Measurements from ENCODE around the gene KDM2B. TPM values are rescaled to one million over a fixed set of nuclear protein-coding genes. Genes with fewer than 3 reads are reported as not detected.

KDM2B gene
- polyA plus RNA-seq, 4 donors, result 56.8 to 77.1 (median 71.2) TPM

GRCh38 chr12:121532503-121533393 is 48.1 kb downstream of the KDM2B start:
- DNase-seq (ENCODE audit: low read depth in 4 of 4, low spot score in 3 of 4), result no peak

- DNase-seq (ENCODE audit: low read depth in 4 of 4, low spot score in 3 of 4), result no peak
Measured at GRCh38 chr12:121531356-121531750, 49.5 kb downstream of the KDM2B start.

DNA sequence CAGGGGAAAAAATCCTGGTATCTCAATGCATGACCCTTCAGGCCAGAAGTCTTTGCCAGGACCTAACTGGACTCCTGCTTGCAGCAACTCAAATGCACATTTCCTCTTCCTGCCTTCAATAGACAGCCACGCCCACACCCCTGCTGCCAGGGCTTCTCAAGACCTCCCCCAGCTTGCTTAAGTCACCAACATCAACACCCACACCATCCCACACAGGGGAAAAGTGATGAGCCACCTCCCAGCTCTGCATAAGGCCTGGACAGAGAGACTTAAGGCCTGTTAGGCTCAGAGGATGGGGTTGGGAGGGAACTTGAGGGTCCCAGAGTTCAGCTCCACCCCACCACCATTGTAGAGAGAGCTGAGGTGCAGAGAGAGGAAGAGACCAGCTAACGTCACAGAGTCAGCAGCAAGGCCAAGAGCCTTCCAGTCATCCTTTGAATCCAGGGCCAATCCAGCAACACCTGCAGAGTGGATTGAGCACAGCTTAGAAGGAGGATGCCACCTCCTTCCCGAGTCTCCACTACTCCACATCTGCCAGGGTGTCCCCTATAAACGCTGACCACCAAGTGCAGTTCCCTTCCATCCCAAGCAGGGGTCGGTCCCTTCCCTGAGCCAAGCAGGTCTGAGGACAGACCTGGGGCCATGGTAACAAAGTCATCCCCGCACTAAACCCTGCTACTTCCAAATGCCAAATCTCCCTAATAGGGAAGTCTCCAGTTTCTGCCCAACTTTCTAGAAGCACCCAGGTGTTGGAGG is 50.0 kb downstream of the KDM2B start:
- no peak for DNase-seq (ENCODE audit: low read depth in 4 of 4, low spot score in 3 of 4)

GRCh38 chr12:121529184-121529583 is 51.6 kb downstream of the KDM2B start:
- no peak for DNase-seq (ENCODE audit: low read depth in 4 of 4, low spot score in 3 of 4)

DNA sequence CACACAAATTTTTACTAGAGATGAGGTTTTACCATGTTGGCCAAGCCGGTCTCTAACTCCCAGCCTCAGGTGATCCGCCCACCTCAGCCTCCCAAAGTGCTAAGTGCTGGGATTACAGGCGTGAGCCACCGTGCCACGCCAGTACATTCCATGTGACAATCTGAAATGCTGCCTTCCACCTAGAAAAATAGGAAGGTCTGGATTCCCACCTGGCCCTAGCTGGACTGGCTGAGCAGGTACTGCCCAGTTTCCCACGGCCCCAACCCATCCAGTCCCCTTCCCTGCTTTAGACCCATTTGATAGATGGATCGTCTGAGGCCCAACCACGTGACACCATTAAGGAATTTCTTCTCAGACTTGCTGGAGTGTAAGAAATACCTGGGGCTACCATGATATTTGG is 55.4 kb downstream of the KDM2B start:
- DNase-seq (ENCODE audit: low read depth in 4 of 4, low spot score in 3 of 4), result no peak

DNA sequence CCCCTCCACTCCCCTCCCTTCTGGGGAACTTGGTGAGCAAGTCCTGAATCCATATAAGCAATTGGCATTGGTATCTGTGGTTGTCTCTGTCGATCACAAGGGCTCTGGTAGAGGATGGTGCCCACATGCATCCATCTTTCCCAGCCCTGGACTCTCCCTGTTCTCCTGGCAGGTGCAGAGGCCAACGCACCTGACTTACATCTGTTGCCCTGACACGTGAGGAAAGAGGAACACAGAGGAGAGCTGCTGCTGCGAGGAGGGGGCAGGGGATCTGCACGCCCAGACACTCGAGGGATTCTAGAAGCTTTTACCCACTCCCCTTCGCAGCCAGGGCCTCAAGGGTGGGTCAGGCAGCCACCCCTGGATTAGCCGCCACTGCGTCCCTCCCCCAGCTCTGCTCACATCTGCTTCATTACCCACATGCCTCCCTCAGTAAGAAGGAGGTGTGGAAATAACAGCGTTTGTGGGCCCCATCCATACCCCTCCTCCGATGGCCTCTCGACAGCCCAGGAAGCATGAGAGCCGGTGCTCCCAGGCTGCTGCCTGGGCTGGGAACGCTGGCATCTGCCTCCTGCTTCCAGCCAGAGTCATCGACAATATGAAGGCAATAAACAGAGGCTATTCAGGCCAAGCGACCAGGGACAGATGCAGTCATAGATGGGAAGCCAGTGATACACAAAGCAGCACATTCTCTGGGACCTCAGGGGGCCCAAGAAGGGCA is 56.5 kb downstream of the KDM2B start:
- DNase-seq (ENCODE audit: low read depth in 4 of 4, low spot score in 3 of 4), result no peak

DNA sequence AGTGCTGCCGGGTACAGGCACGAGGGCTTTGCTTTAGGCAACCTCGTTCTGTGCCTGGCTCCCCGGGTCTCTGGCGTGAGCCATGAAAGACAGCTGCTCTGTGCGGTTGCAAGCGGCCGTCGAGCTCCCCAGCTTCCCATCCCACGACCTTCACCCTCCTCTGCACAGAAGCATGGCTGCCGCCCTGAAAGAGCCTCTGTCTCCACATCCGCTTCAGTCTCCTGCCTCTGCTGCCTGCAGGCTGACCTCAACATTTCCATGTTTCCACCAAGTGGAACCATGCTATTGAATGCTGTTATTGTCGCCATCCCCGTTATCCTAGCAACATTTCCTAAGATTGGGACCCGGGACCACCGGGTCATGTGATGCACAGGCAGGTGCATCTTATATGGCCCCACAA is 57.1 kb downstream of the KDM2B start:
- DNase-seq (ENCODE audit: low read depth in 4 of 4, low spot score in 3 of 4), result no peak

DNA sequence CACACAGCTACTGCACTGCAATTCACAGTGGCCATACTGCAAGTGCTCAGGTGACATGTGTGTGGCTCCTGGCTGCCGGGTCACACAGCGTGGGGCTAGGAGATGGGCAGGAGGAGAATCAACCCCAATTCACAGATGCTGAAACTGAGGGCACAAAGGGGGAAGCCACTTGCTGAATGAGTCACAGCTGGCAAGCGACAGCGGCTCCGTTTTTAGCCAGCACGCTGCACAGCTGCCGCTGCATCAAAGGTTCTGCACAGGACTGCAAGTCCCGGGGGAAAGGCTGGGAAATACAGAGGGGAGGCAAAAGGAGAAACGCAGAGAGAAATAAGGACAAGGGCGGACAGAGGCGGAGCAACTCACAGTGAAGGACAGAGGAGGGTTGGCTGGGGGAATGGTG is 57.9 kb downstream of the KDM2B start:
- DNase-seq (ENCODE audit: low read depth in 4 of 4, low spot score in 3 of 4), result no peak

DNA sequence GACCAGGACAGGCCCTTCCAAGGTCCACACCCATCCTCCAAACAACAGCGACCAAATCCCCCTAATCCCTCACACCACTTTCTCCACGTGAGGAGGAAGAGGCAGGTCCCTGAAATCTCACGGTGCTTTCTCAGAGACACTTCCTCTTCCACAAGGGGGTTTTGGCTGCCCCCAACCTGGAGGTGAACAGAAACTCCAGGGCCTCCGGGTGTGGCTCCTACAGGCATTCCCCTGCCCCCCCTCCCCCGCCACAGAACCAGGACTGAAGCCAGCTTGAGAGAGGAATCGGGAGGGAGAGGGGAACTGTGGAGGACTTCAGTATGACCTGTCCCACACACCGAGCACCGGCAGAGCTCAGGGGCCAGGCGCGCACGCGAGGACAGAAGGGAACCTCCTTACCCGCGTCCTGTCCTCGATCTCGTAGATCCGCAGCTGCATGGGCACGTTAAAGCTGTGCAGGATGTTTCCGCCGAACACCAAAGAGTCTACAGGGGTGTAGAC is 60.2 kb downstream of the KDM2B start:
- DNase-seq (ENCODE audit: low read depth in 4 of 4, low spot score in 3 of 4), result no peak

GRCh38 chr12:121520119-121520518 is 60.7 kb downstream of the KDM2B start:
- no peak for DNase-seq (ENCODE audit: low read depth in 4 of 4, low spot score in 3 of 4)

DNA sequence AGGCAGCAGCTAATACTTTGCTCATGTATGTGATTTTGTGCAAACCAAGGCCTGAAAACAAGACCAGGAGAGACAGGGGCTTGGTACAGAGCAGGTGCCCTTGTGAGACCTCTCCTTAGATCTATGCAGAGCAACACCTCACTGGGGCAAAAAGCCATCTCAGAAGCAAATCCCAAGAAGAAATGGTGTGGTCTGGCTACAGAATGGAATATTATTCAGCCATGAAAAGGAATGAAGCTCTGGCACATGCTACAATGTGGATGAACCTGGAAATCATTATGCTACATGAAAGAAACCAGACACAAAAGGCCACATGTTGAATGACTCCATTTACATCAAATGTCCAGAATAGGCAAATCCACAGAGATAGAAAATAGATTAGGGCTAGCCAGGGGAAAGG is 61.6 kb downstream of the KDM2B start:
- DNase-seq (ENCODE audit: low read depth in 4 of 4, low spot score in 3 of 4), result no peak

DNA sequence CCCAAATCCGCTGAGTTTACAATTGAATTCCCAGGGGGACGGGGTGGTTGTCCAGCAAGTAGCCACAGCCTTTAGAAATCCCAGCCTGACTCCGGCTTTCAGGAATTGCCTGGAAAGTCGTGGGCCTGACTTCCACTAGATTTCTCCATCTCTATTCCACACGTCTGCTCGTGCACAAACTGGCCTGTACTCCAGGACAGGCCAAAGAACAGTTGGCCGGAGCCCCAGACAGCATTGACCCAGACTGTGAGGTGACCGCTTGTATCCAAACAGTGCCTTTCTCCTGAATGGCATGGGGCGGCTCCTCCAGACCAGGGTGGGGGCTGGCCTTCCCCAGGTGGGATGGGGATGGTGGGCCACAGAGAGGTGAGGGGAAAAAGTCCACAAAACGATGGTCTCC is 62.2 kb downstream of the KDM2B start:
- no peak for DNase-seq (ENCODE audit: low read depth in 4 of 4, low spot score in 3 of 4)

DNA sequence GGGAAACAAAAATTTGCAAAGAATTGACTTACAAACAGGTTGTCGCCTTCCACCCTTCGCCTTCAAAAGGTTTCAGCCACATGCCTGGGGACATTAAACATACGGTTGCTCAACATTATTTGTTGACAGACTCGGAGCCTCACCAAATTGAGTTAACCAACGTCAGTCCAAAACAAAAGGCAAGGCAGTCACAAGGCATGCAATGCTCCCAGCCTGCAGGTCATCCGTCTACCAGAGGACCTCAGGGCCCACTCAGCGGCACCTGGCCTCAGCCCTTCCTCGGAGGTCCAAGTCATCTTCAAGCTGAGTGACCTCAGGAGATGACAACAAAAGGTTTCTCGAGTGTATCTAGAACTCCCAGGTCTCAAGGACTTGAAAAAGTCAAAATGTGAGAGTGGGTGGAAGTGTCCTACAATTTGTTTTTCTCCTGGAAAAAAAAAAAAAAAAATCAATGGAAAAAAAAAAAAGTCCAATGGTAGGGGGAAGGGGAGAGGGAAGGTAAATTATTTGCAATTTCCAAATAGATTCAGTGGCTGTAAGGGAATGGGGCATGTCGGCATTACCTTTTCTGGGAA is 64.3 kb downstream of the KDM2B start:
- DNase-seq (ENCODE audit: low read depth in 4 of 4, low spot score in 3 of 4), result no peak

GRCh38 chr12:121515615-121516014 is 65.2 kb downstream of the KDM2B start:
- DNase-seq (ENCODE audit: low read depth in 4 of 4, low spot score in 3 of 4), result no peak

DNA sequence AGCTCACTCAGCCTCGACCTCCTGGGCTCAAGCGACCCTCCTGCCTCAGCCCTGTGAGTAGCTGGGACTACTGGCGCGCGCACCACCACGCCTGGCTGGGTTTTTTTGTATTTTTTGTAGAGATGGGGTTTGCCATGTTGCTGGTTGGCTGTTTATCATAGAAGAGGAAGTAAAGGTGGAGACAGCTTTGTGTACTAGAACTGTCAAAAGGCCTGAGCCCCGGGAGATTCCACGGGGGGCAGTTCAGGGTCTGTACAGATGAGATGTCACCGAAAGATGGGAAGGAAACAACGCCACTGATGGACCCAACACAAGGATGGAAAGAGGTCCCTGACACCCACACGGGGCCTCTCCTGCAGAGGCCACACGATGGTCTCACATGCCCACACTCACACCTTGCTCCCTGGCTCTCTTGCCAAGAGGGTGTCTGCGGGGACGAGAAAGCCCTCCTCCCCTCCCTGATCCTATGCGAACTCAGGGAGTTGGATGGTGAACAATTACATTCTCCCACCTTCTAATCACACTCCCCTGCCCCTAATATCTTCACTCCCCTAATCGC is 66.6 kb downstream of the KDM2B start:
- DNase-seq (ENCODE audit: low read depth in 4 of 4, low spot score in 3 of 4), result no peak

DNA sequence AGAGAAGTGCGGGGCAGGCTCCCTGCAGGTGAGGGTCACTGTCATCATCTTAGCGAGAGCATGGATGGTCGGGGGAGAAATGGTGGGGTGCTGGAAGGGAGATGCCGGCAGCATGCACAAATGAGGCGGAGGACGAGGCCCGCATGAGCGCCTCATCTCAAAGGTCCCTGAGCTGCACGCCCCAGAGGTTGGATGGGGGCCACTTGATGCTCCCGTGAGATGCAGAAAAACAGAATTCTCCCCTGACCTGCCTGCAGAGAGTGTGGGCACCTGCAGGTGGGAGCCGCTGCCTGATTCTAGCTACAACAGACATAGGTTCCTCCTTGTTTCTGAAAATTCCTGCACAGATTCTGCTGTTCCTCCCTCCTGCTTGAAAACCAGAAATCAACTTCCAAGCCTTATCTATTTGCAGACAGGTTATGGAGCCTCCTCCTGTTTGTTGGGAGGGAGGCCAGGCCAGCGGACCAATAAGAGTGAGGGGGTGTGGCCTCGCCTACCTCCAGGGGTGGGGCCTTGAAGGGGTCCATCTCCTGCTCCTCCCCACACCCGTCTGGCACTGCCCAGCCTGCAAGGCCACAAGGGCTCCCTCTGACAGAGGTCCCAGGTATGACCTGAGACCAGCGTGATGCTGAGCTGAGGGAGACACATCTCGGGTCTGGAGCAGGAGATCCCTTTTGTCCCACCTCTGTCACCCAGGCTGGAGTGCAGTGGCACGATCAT is 67.2 kb downstream of the KDM2B start:
- no peak for DNase-seq (ENCODE audit: low read depth in 4 of 4, low spot score in 3 of 4)

DNA sequence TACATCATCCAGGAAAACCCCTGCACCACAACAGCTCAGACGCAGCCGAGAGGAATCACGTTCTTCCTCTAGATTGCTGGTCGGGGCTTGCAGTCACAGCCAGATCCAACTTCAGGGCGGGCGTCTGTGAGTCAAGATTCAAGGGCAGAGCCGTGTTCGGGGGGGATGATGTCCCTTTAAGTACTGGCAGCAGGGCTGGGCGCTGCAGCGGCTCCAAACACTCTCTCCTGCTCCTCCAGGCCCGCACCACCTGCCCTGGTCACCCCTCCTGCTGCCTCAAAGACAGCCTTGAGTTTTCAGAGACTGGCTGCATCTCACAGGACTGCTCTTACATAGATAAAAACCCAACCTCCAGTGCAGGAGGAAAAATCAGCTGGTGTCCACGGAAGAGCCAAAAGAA is 68.3 kb downstream of the KDM2B start:
- no peak for DNase-seq (ENCODE audit: low read depth in 4 of 4, low spot score in 3 of 4)

- DNase-seq (ENCODE audit: low read depth in 4 of 4, low spot score in 3 of 4), result no peak
Measured at GRCh38 chr12:121511916-121512315, 68.9 kb downstream of the KDM2B start.

GRCh38 chr12:121509339-121509738 is 71.5 kb downstream of the KDM2B start:
- DNase-seq (ENCODE audit: low read depth in 4 of 4, low spot score in 3 of 4), result no peak

DNA sequence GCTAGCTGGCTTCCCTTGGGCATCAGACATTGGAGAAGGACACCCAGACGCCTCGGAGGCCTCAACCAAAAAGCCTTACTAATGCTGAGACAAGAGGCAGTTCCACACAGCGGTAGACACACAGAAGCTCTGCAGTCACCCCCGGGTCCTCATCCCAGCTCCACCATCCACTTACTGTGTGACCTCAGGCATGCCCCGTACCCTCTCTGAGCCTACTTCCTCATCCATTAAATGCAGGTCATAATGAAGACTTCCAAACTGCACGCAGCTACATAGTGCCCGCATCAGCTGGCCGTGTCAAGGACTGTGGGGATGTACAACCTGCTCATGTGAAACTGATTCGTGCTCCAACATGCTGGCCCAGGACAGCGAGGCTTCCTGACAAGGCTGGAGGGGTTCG is 72.3 kb downstream of the KDM2B start:
- no peak for DNase-seq (ENCODE audit: low read depth in 4 of 4, low spot score in 3 of 4)

Measured in left renal pelvis (tissue), 4 donors.